T-helper 22 cell (primary cell): ENCODE measurements around the gene PPP1R18.
A peak's percentile ranks its signal among the peaks of the same experiment; 100 is the strongest.
"Not testable (repeated sequence)": the region's sequence is repeated elsewhere in the genome, so short reads cannot be mapped to it uniquely, and the experiment has no call there.

Experiments used
- DNase-seq: peaks from one replicate; pipeline ENCODE4 v3.0.0-alpha.2; 2020; ENCODE audit warnings: low read depth

PPP1R18 gene, protein sequence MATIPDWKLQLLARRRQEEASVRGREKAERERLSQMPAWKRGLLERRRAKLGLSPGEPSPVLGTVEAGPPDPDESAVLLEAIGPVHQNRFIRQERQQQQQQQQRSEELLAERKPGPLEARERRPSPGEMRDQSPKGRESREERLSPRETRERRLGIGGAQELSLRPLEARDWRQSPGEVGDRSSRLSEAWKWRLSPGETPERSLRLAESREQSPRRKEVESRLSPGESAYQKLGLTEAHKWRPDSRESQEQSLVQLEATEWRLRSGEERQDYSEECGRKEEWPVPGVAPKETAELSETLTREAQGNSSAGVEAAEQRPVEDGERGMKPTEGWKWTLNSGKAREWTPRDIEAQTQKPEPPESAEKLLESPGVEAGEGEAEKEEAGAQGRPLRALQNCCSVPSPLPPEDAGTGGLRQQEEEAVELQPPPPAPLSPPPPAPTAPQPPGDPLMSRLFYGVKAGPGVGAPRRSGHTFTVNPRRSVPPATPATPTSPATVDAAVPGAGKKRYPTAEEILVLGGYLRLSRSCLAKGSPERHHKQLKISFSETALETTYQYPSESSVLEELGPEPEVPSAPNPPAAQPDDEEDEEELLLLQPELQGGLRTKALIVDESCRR

GRCh38 chr6:30686009-30686907 lies at the start of gene PPP1R18:
TSS of gene PPP1R18 (minus strand) at chr6:30686645. CDS start at chr6:30686018, 627 bp downstream.
- peak; percentile 74 for DNase-seq

GRCh38 chr6:30735668-30736314 lies 49.3 kb upstream of the PPP1R18 start:
- no peak for DNase-seq

DNA sequence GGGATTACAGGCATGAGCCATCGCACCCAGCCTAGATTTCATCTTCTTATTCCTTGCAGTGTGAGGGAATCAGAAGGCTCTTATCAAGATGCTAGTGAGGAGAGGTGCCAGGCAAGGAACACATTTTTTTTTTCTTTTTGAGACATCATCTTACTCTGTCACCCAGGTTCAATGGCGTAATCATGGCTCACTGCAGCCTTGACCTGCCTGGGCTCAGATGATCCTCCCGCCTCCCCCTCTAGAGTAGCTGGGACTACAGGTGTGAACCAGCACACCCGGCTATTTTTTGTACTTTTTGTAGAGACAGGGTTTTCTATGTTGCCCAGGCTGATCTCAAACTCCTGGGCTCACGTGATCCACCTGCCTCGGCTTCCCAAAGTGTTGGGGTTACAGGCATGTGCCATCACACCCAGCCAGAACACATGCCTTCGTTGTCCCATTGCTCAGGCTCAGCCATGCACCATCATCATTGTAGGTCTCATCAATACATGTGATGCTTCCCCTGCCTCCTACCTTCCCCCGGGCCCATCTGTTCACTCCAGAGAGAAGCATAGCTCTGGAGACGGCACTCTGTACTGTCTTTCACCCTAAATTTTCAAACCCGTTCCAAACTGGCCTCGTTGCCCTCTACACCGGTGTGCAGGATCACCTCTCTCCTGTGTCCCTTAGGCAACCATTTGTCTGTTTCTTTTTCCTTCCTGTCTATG lies 45.9 kb upstream of the PPP1R18 start:
- no peak for DNase-seq

DNA sequence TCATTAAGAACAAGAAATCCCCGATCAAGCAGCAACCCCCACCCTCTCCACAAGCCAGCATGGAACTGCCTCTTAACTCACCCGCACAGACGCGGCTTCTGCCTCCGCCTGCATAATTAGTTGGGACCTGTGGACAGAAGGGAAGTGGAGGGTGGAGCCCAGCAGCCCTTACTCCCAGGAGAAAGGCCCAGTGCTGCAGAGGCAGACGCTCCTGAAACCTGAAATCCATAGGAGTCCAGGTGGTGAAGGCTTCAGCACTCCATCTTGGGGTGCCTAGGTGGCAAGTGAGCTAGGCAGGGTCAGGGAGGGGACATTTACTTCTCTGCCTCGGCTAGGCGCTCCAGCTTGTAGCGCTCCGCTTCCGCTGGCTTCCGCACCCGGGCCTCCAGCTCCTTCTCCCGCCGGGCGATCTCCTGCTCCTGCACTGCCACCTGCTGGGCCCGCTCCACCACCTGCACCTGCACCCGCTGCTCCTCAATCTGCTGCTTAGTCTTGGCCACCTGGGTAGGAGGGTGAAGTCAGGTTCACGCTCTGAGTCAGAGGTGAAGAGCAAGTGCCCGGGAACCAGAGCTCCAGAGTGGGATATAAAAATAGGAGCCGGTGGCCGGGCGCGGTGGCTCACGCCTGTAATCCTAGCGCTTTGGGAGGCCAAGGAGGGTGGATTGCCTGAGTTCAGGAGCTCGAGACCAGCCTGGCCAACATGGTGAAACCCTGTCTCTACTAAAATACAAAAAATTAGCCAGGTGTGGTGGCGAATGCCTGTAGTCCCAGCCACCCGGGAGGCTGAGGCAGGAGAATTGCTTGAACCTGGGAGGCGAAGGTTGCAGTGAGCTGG lies 44.4 kb upstream of the PPP1R18 start:
- DNase-seq: peak; percentile 70

GRCh38 chr6:30727920-30728553 lies 41.6 kb upstream of the PPP1R18 start:
- no peak for DNase-seq

- no peak for DNase-seq
Measured at GRCh38 chr6:30726506-30727413, 40.3 kb upstream of the PPP1R18 start.

GRCh38 chr6:30725713-30726505 lies 39.5 kb upstream of the PPP1R18 start:
- DNase-seq: no peak

GRCh38 chr6:30724906-30725667 lies 38.6 kb upstream of the PPP1R18 start:
- DNase-seq: no peak

DNA sequence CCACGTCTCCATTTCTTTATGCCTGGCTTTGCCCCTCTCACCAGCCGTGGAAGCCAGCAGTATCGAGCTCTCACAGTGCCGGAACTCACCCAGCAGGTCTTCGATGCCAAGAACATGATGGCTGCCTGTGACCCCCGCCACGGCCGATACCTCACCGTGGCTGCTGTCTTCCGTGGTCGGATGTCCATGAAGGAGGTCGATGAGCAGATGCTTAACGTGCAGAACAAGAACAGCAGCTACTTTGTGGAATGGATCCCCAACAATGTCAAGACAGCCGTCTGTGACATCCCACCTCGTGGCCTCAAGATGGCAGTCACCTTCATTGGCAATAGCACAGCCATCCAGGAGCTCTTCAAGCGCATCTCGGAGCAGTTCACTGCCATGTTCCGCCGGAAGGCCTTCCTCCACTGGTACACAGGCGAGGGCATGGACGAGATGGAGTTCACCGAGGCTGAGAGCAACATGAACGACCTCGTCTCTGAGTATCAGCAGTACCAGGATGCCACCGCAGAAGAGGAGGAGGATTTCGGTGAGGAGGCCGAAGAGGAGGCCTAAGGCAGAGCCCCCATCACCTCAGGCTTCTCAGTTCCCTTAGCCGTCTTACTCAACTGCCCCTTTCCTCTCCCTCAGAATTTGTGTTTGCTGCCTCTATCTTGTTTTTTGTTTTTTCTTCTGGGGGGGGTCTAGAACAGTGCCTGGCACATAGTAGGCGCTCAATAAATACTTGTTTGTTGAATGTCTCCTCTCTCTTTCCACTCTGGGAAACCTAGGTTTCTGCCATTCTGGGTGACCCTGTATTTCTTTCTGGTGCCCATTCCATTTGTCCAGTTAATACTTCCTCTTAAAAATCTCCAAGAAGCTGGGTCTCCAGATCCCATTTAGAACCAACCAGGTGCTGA lies 37.6 kb upstream of the PPP1R18 start:
- not testable (repeated sequence) for DNase-seq

GRCh38 chr6:30723159-30723842 lies 36.9 kb upstream of the PPP1R18 start:
- not testable (repeated sequence) for DNase-seq

- peak; percentile 55 for DNase-seq
Measured at GRCh38 chr6:30722280-30723112, 36.1 kb upstream of the PPP1R18 start.

DNA sequence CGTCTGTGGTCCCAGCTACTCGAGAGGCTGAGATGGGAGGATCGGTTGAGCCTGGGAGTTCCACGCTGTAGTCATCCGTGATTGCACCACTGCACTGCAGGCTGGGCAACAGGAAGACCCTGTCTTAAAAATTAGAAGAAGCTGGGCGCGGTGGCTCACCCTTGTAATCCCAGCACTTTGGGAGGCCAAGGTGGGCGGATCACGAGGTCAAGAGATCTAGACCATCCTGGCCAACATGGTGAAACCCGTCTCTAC lies 35.5 kb upstream of the PPP1R18 start:
- not testable (repeated sequence) for DNase-seq

DNA sequence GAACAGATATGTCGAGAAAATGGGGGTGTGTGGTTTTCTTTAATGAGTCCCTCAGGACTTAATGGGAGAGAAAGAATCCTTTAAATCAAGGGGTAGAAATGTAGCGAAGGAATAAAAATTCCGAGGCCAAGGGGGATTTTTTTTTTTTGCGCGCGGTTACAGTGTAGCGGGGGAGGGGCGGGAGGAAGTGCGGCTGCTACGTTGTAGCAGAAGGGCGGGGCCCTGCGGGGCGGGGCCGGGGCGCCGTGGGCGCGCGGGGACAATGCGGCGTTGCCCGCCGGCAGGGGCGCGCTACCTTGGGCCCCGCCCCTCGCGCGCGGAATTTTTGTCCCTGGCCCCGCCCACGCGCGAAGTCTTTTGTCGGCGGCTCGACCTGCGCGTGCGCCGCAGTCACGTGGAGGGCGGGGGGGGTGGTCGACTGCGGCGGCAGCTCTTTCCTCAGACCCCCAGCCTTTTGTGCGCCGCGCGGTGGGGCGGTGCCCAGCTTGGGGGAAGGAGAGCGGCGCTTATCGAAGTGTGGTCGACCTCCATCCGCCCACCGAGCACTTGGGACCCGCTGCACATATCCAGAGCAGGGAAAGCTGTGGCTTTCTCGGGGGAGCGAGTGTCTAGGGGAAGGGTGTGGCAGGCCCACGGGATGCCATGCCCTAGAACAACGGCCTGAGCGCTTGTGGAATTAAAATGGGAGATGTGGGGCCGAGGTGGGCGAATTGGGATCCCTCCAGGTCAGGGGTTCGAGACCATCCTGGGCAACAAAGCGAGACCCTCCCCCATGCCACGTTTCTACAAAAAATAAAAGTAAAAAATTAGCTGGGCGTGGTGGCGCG lies 35.0 kb upstream of the PPP1R18 start:
- peak; percentile 87 for DNase-seq

DNA sequence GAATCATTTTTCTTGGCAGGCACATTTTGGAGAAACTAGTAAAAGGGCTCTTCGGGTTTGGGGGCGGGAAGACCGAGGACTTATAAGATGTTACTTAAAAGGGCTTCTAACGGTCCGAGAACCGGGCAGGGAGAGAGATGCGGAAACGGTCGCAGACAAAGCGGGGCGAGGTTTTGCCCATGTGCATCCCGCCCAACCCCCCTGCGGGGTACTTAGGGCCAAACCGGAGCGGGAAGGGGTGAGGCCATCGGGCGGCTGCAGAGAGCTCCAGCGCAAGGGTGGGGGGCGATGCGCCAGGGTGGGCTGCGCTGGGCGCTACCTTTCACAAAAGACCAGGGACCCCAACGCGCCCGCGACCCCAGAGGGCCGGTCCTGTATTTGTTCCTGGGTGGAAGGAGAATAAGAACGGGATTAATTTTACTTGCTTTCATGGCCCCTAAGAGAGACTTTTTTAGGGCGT lies 34.3 kb upstream of the PPP1R18 start:
- DNase-seq: no peak
